H1 (cell line): ENCODE results near the gene ANKUB1. TPM values are rescaled to one million over a fixed set of nuclear protein-coding genes. Genes with fewer than 3 reads are reported as not detected.

Source experiments
- CTCF ChIA-PET: fragments of 300-600 bp; sonication (Branson Sonifier 250); formaldehyde crosslinking; loops from one replicate; lab custom pipeline; 2021; ENCODE audit not compliant: partially characterized antibody; lab: Charles Lee
- POLR2A ChIA-PET: fragments of 300-600 bp; sonication (Branson Sonifier 250); formaldehyde crosslinking; loops from one replicate; lab custom pipeline; 2021; ENCODE audit warnings: inconsistent platforms; ENCODE audit not compliant: partially characterized antibody; lab: Charles Lee
- DNase-seq, 2 experiments: peaks; one replicate each; pipeline versions ENCODE4 v3.0.0 to v3.0.0-alpha.2; 2010 to 2022; ENCODE audit warnings: low spot score in 2 of 2, low read depth in 1 of 2, mixed read lengths in 1 of 2
- FAIRE-seq: peaks from 2 replicates; lab custom pipeline; 2011; peaks lifted over from hg19 to GRCh38; lab: Jason Lieb, UNC
- H2AFZ ChIP-seq: 2 replicates; pipeline ENCODE4 v1.8.1; 2012; ENCODE audit warnings: low read length, inconsistent platforms
- H2AK5ac ChIP-seq: 2 replicates; pipeline ENCODE4 v1.6.1; 2013; ENCODE audit warnings: low read depth, low read length
- H2BK120ac ChIP-seq: replicated peaks from 2 replicates; pipeline ENCODE3; 2013; ENCODE audit warnings: low read depth, low read length, inconsistent platforms
- H2BK12ac ChIP-seq: 2 replicates; pipeline ENCODE4 v1.6.1; 2013; ENCODE audit warnings: low read depth, low read length
- H2BK15ac ChIP-seq: 2 replicates; pipeline ENCODE4 v1.6.1; 2013; ENCODE audit warnings: low read length
- H2BK20ac ChIP-seq: 2 replicates; pipeline ENCODE4 v1.6.1; 2013; ENCODE audit warnings: low read length
- H2BK5ac ChIP-seq: 2 replicates; pipeline ENCODE4 v1.6.1; 2013; ENCODE audit warnings: low read depth, low read length
- H3K14ac ChIP-seq: 2 replicates; pipeline ENCODE4 v1.6.1; 2013; ENCODE audit warnings: inconsistent platforms; ENCODE audit not compliant: insufficient read length
- H3K18ac ChIP-seq: 2 replicates; pipeline ENCODE4 v1.6.1; 2013; ENCODE audit warnings: low read length; ENCODE audit errors: extremely low read depth
- H3K23ac ChIP-seq: 2 replicates; pipeline ENCODE4 v1.6.1; 2013; ENCODE audit warnings: inconsistent platforms; ENCODE audit not compliant: insufficient read length
- H3K23me2 ChIP-seq: 2 replicates; pipeline ENCODE4 v1.6.1; 2013; ENCODE audit warnings: low read depth, low read length
- H3K27ac ChIP-seq: 2 replicates; pipeline ENCODE4 v1.6.1; 2011; ENCODE audit warnings: low read depth, low read length, inconsistent platforms
- H3K27me3 ChIP-seq, 4 experiments: replicated peaks in 1 of 4; 1 replicate in 1 of 4; 2 replicates in 3 of 4; pipeline versions ENCODE4 v1.6.1 to v1.8.1; 2011 to 2013; ENCODE audit warnings: low read length in 3 of 4, mild to moderate bottlenecking in 3 of 4, inconsistent platforms in 2 of 4, mixed read lengths in 2 of 4, moderate library complexity in 1 of 4; ENCODE audit not compliant: control insufficient read depth in 3 of 4, insufficient read depth in 3 of 4; ENCODE audit errors: extremely low read depth in 1 of 4
- H3K36me3 ChIP-seq, 4 experiments: 2 replicates each; pipeline versions ENCODE4 v1.6.1 to v1.8.1; 2011 to 2013; ENCODE audit warnings: mild to moderate bottlenecking in 4 of 4, low read length in 3 of 4, moderate library complexity in 2 of 4, control low read depth in 1 of 4, inconsistent platforms in 1 of 4; ENCODE audit not compliant: insufficient read depth in 4 of 4, control insufficient read depth in 2 of 4
- H3K4ac ChIP-seq: replicated peaks from 2 replicates; pipeline ENCODE3; 2013; ENCODE audit warnings: low read length, low read depth, mixed read lengths, inconsistent platforms; ENCODE audit not compliant: insufficient read length
- H3K4me1 ChIP-seq, 4 experiments: replicated peaks in 1 of 4; 1 replicate in 1 of 4; 2 replicates in 3 of 4; pipeline versions ENCODE4 v1.6.1 to v1.8.1; 2011 to 2013; ENCODE audit warnings: low read length in 3 of 4, inconsistent platforms in 2 of 4, mixed read lengths in 1 of 4; ENCODE audit not compliant: insufficient read depth in 4 of 4, control insufficient read depth in 3 of 4
- H3K4me2 ChIP-seq, 2 experiments: 2 replicates each; pipeline versions ENCODE4 v1.6.1 to v1.8.1; 2011 to 2013; ENCODE audit warnings: low read depth in 2 of 2, low read length in 2 of 2, control low read depth in 1 of 2, inconsistent platforms in 1 of 2, mild to moderate bottlenecking in 1 of 2; ENCODE audit not compliant: insufficient read depth in 1 of 2
- H3K4me3 ChIP-seq, 4 experiments: fragments of 200-600, 300-600 bp in 1 of 4; sonication (generic), shearing (Covaris generic), sonication (Bioruptor Twin) in 1 of 4; 2 replicates each; pipeline versions ENCODE4 v1.5.1 to v1.8.1; 2011 to 2016; ENCODE audit warnings: low read length in 4 of 4, low read depth in 3 of 4, control low read depth in 2 of 4, inconsistent platforms in 2 of 4, mild to moderate bottlenecking in 2 of 4, mixed read lengths in 1 of 4, moderate library complexity in 1 of 4; ENCODE audit not compliant: insufficient read depth in 2 of 4; ENCODE audit errors: extremely low read depth in 1 of 4
- H3K56ac ChIP-seq: replicated peaks from 2 replicates; pipeline ENCODE3; 2013; ENCODE audit warnings: low read depth, mild to moderate bottlenecking, mixed read lengths, low read length, inconsistent platforms; ENCODE audit not compliant: insufficient read length
- H3K79me1 ChIP-seq: 2 replicates; pipeline ENCODE4 v1.6.1; 2013; ENCODE audit warnings: low read depth, low read length, control low read depth
- H3K79me2 ChIP-seq, 2 experiments: 2 replicates each; pipeline versions ENCODE4 v1.6.1 to v1.8.1; 2012 to 2013; ENCODE audit warnings: low read length in 2 of 2, mild to moderate bottlenecking in 2 of 2, inconsistent platforms in 1 of 2; ENCODE audit not compliant: insufficient read depth in 2 of 2, control insufficient read depth in 1 of 2
- H3K9ac ChIP-seq, 4 experiments: replicated peaks in 1 of 4; 1 replicate in 1 of 4; 2 replicates in 3 of 4; pipeline versions ENCODE4 v1.6.1 to v1.8.1; 2011 to 2013; ENCODE audit warnings: low read depth in 3 of 4, low read length in 3 of 4, control low read depth in 2 of 4, mild to moderate bottlenecking in 2 of 4, moderate library complexity in 2 of 4, inconsistent platforms in 1 of 4; ENCODE audit errors: extremely low read depth in 1 of 4
- H3K9me3 ChIP-seq, 2 experiments: 2 replicates each; pipeline versions ENCODE4 v1.6.1 to v1.8.1; 2012 to 2013; ENCODE audit warnings: mild to moderate bottlenecking in 2 of 2, moderate library complexity in 2 of 2, control low read depth in 1 of 2, inconsistent platforms in 1 of 2, low read depth in 1 of 2, low read length in 1 of 2, mixed read lengths in 1 of 2; ENCODE audit not compliant: insufficient read depth in 2 of 2
- H4K20me1 ChIP-seq, 2 experiments: replicated peaks in 1 of 2; 2 replicates each; pipeline versions ENCODE3 to v1.8.1; 2011 to 2013; ENCODE audit warnings: inconsistent platforms in 2 of 2, low read length in 2 of 2, mild to moderate bottlenecking in 1 of 2; ENCODE audit not compliant: insufficient read depth in 2 of 2, control insufficient read depth in 1 of 2
- H4K5ac ChIP-seq: 2 replicates; pipeline ENCODE4 v1.6.1; 2013; ENCODE audit warnings: low read length, low read depth, mixed read lengths, inconsistent platforms; ENCODE audit not compliant: insufficient read length
- H4K8ac ChIP-seq: 2 replicates; pipeline ENCODE4 v1.8.0; 2013; ENCODE audit warnings: mild to moderate bottlenecking, moderate library complexity, low read length, inconsistent platforms; ENCODE audit not compliant: insufficient read depth; ENCODE audit errors: extremely low read depth
- H4K91ac ChIP-seq: replicated peaks from 2 replicates; pipeline ENCODE3; 2013; ENCODE audit warnings: low read length, mixed read lengths, inconsistent platforms; ENCODE audit not compliant: insufficient read length
- FOSL1 ChIP-seq: IDR thresholded peaks from 2 replicates; pipeline ENCODE4 v1.6.1; 2011; ENCODE audit warnings: mild to moderate bottlenecking, low read depth, low read length, moderate library complexity; ENCODE audit not compliant: insufficient read depth
- WGBS, 2 experiments: shearing (Covaris generic) in 1 of 2; methylation state at CpG; one replicate each; pipeline versions ENCODE4 v1.1.6 to v1.1.7; 2013 to 2015; ENCODE audit warnings: low lambda C conversion rate in 2 of 2, mixed read lengths in 2 of 2, inconsistent platforms in 1 of 2, low coverage in 1 of 2, missing lambda C conversion rate in 1 of 2; ENCODE audit not compliant: insufficient replicate concordance in 2 of 2, insufficient coverage in 1 of 2, insufficient read length in 1 of 2; ENCODE audit errors: extremely low coverage in 1 of 2, missing lambda C conversion rate in 1 of 2; 5-methylcytosine and 5-hydroxymethylcytosine counted together
- polyA plus RNA-seq, 7 experiments: library from polyadenylated mRNA; depleted of rRNA in 3 of 7; stranded (reverse) in 5 of 7; unstranded in 2 of 7; fragments of >200 nt in 5 of 7; fragments of 200-250 nt in 2 of 7; gene quantifications; 1 replicate in 5 of 7; 2 replicates in 1 of 7; 4 replicates in 1 of 7; pipeline versions ENCODE4 v1.2.1 to v1.2.3, GENCODE V29; 2011 to 2013; ENCODE audit warnings: missing spikeins in 2 of 7, mixed read lengths in 2 of 7
- total RNA-seq: library from RNA; stranded (reverse); fragmentation: NEBNext Ultra II Directional; extraction: Animal tissue kit (Norgen Biotek cat#: 25700); gene quantifications from 2 replicates; pipeline ENCODE4 v1.2.1, GENCODE V29; 2021

ANKUB1 gene
- total and polyA plus RNA-seq, 2 of the 8 experiments (the other 6 are each of a cell fraction or from before 2014, with no cell fraction given) = not detected

GRCh38 chr3:149831321-149831720 lies 39.0 kb upstream of the ANKUB1 start:
- H2AK5ac ChIP-seq = no peak overlapping the region
- H4K91ac ChIP-seq = no peak overlapping the region
- H3K4me3 ChIP-seq = no peak overlapping the region
- peaks cover 0 to 11% (median 2%) of the 10 kb centered on the region in 4 experiments; a peak in 3 of 8 replicates for H3K36me3 ChIP-seq
- H2BK15ac ChIP-seq = no peak overlapping the region
- H2BK20ac ChIP-seq = no peak overlapping the region
- H2BK12ac ChIP-seq = no peak overlapping the region
- H3K4me2 ChIP-seq = no peak overlapping the region
- ChIA-PET CTCF (interaction anchor here (0.8 to 1.5 kb wide), 4 partner anchors 10 to 312 kb away, joined by 3 to 5 read pairs (median 4); no protein-coding TSS in a partner anchor), POLR2A (interaction anchor here (1.1 kb wide), 1 partner anchor 17 kb away, joined by 3 read pairs; no protein-coding TSS in a partner anchor)
- H2BK5ac ChIP-seq = no peak overlapping the region
- no peak overlapping the region for H3K18ac ChIP-seq
- no peak overlapping the region for H3K4ac ChIP-seq
- peaks cover 0 to 86% of the 10 kb centered on the region in 2 experiments for H3K79me2 ChIP-seq
- no peaks in the 10 kb centered on the region for H3K27me3 ChIP-seq
- FAIRE-seq (no peak), DNase-seq (no peak)
- H3K9me3 ChIP-seq = peaks cover 26 to 40% of the 10 kb centered on the region in 2 experiments
- no peak overlapping the region for H3K9ac ChIP-seq
- H3K27ac ChIP-seq = no peak overlapping the region
- no peaks in the 10 kb centered on the region for H3K4me1 ChIP-seq
- no peak overlapping the region for H2BK120ac ChIP-seq
- WGBS, 2 experiments = 97% methylated on average over 4 of the region's 4 CpGs; no CpG with 5 or more reads in 1 of the 2 experiments
- no peak overlapping the region for H2AFZ ChIP-seq
- no peak overlapping the region for H3K23ac ChIP-seq
- H4K5ac ChIP-seq = no peak overlapping the region
- H3K56ac ChIP-seq = no peak overlapping the region
- H3K79me1 ChIP-seq = no peaks in the 10 kb centered on the region; the same call in 1 of the 2 replicates
- no peaks in the 10 kb centered on the region for H3K23me2 ChIP-seq
- no peaks in the 10 kb centered on the region for H4K20me1 ChIP-seq
- TF ChIP-seq FOSL1 = no peak
- no peak overlapping the region for H3K14ac ChIP-seq
- H4K8ac ChIP-seq = no peak overlapping the region
